Measurements from ENCODE around the gene YWHAQ.

YWHAQ gene

DNA sequence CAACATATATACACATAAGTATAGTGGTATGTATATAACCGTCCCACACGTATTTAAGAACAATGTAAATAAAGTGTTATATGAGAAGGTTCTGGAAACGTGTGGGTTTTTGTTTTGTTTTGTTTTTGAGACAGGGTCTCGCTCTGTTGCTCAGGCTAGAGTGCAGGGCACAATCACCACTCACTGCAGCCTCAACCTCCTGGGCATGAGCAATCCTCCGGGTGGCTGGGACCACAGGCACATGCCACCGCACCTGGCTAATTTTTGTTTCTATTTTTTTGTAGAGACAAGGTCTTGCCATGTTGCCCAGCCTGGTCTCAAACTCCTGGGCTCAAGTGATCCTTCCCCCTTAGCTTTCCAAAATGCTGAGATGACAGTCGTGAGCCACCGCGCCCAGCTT, 81.4 kb downstream of the YWHAQ start:
- no peak for DNase-seq

DNA sequence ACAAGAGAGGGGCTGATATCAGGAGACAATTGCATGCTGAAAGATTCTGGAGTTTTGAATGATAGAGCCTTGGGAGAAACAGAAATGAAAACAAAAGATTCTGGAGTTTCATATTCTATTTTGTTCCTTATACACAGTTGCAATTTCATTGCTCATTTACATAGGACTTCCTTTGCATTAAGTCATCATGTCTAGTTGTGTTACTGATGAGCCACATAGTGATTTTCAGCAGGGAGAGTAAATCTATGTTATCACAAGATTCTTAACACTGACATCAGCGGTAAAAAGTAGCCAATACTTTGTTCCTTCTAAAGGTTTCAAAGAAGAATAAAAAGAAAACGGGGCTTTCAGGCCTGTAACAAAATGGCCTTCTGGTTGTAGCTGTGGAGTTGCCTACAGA, 82.3 kb downstream of the YWHAQ start:
- DNase-seq: no peak

DNA sequence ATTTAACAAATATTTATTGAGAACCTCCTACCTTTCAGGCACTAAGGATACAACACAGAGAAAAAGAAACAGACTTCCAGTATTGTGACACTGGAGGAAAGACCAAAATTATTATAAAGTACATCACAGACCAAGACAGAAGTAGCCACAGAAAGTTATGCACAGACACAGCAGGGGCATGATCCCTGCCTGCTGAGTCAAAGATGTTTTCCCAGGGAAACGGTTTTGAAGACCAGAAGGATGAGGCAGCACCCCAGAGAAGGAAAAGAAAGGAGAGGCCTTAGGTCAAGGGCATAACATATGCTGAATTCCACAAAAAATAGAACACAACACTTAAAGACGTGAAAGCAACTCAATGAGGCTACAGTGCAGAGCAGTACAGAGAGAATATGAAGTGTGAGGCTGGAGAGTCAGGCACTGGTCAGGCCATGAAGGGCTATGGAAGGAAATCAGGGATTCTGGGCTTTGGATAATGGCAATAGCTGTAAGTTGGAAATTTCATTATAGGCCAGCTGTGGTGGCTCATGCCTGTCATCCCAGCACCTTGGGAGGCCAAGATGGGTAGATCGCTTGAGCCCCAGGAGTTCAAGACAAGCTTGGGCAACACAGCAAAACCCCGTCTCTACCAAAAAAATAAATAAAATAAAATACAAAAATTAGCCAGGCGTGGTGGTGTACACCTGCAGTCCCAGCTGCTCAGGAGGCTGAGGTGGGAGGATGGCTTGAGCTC, 83.4 kb downstream of the YWHAQ start:
- DNase-seq: no peak

DNA sequence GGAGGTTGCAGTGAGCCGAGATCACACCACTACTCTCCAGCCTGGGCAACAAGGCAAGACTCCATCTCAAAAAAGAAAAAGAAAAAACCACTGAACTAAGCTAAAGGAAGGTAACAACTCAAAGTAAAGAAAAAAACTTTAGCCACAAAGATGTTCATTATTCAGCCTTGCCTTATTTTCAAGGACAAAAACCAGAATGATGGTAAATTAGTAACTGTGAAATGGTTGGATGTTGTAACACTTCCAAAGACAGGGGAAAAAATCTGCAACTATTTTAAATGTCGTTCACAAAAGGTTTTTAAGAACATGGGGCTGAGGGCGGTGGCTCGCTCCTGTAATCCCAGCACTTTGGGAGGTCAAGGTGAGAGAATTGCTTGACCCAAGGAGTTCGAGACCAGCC, 85.3 kb downstream of the YWHAQ start:
- no peak for DNase-seq

DNA sequence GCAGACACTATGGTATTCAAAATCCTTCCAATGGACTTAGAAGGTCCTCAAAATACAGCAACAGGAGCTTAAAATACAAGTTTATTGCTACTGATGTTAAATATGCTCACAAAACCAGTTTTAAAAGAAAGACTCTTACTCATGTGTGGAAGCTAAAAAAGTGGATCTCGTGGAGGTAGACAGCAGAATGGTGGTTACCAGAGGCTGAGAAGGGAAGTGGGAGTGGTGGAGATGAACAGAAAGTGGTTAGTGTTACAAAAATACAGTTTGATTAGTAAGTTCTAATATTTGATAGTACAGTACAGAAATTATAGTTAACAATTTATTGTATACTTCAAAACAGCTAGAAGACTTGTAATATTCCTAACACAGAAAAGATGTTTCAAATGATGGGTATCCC, 87.2 kb downstream of the YWHAQ start:
- no peak for DNase-seq

DNA sequence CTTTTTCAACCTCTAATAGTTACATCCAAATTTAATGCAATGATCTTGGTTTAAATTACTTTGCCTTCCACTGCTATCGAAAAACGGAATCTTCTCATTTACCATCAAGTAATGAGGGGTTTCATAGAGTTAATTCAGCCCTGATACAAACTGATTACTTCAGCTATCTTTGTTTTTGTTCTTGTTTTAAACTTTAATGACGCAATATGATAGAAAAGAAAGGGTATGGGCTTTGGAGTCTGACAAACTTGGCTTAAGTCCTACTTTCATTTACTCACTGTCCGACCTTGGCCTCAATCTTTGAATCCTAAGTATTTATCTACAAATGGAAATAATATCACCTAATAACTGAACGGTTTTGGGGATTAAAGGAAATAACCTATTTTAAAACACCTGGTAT, 91.3 kb downstream of the YWHAQ start:
- no peak for DNase-seq

DNA sequence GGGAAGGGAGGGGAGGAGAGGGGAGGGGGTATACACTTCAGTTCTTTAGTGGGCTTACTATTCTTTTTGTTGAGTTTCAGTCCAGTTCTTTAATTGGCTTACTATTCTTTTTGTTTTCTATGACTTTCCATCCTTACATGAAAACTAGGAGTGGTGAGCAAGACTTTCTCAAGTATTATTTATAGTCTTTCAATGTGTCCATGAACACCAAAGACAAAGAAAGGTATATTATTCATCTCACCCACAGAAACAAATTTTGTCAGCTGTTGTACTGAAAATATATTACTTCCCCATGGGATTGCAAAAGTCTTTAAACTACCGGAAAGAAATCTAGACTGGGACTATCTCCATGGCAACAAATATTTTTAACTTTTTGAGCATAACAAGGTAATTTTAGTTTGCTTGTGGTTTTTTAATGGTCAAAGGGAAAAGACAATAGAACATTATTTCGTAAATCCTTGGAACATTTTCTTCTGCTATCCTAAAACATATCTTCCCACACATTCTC, 92.7 kb downstream of the YWHAQ start:
- no peak for DNase-seq

DNA sequence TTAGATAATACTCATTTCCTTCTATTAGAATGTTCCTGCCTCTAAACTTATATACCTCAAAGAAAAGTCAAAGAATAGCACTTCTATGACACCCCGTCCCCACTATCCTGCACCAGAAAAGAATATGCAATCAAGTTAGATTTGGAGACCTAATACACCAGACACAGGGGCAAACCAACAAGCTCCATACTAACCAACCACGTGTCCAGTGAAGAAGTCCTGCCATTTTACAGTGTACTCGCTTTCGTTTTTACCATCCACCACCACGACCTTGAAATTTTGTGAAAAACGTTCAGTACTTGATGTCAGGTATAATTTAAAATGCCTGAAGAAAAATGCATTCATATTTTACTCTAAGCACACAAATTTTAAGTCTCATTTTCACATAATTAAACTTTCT, 94.3 kb downstream of the YWHAQ start:
- DNase-seq: no peak

DNA sequence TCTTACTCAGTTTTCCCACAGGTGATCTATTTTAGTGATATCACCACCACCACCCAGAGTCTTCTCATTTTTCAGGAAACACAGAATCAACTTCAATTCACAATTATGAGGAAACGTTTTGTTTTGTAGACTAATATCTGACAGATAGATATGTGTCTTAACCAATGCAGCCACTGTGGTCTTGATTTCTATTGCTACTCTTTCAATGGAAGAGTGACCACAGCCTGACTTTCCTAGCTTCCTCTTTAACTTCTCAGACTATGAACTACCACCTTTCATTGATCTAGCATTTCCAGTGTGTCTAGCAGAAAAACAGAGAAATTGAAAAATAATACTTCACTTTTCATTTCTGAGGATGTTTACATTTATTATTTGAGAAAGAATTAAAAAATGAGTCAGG, 95.6 kb downstream of the YWHAQ start:
- no peak for DNase-seq
